Spleen (tissue), 7 donors: ENCODE measurements around the gene DDR2.

Experiments
- POLR2A ChIP-seq, 3 donors: fragments of 450-650 bp; IDR thresholded peaks; one replicate each; pipeline ENCODE4 v1.5.1; 2017; ENCODE audit warnings: antibody characterized with exemption in 3 of 3, mild to moderate bottlenecking in 1 of 3
- TF ChIP-seq, protein P1 (sequence below), 11 experiments: fragments of 200-600 bp in 7 of 11; fragments of 450-650 bp in 4 of 11; sonication (generic) in 4 of 11; IDR thresholded peaks in 8 of 11; conservative IDR thresholded peaks in 3 of 11; 1 replicate in 7 of 11; 2 replicates in 4 of 11; pipeline versions ENCODE4 v1.4.0 to v1.8.0; 2016 to 2021; ENCODE audit warnings: antibody characterized with exemption in 11 of 11, inconsistent platforms in 4 of 11, mild to moderate bottlenecking in 1 of 11
- donor health status: DM: no; HTN: no; CAD: no; lungs with moderate emphysema.
- donor health status: DM: no; HTN: no; CAD: no.
- donor health status: DM: no; HTN: no; CAD: no.

DNA sequence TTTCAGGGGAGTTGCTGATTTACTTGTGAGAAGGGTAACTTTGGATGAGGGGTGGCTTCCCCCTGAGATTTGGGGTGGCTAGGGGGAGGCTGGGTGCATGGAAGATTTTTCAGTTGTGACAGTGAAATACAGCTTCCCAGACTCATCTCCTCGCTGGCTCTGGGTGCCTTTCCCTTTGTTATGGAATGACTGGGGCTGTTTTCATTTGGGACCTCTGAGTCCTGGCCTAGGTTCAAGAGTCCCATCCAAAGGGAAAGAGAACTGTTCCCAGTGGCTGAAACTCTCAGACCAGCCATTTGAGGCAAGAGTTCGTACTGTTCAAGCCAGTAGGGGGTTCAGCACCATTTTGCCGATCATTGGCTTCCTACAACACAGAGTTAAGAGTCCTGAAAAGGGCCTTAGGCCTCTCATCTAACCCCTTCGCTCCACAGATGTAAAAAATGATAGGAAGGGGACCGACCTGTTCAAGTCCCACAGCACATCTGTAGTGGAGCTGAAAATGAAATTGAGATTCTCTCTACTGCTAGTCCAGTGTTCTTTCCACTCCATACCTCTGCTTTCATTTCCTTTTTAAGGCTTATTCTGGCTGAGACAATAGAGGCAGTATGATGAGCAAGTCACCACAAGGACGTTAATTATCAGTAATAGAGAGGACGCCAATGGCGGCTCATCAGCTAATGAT lies 958 bp downstream of the DDR2 start:
- TF ChIP-seq, protein P1, sequence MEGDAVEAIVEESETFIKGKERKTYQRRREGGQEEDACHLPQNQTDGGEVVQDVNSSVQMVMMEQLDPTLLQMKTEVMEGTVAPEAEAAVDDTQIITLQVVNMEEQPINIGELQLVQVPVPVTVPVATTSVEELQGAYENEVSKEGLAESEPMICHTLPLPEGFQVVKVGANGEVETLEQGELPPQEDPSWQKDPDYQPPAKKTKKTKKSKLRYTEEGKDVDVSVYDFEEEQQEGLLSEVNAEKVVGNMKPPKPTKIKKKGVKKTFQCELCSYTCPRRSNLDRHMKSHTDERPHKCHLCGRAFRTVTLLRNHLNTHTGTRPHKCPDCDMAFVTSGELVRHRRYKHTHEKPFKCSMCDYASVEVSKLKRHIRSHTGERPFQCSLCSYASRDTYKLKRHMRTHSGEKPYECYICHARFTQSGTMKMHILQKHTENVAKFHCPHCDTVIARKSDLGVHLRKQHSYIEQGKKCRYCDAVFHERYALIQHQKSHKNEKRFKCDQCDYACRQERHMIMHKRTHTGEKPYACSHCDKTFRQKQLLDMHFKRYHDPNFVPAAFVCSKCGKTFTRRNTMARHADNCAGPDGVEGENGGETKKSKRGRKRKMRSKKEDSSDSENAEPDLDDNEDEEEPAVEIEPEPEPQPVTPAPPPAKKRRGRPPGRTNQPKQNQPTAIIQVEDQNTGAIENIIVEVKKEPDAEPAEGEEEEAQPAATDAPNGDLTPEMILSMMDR (IDR thresholded peaks at IDR 0.05 in 8 of 11, conservative IDR thresholded peaks at IDR 0.05 in 3 of 11), result no peak
- TF ChIP-seq POLR2A (IDR thresholded peaks at IDR 0.05), result no peak
